ENCODE measurements around the gene MRPS7.

GRCh38 chr17:75267411-75268232 is 5.9 kb downstream of the MRPS7 start:
- TF ChIP-seq CTCF (IDR thresholded peaks at IDR 0.05) (no peak), EP300 (IDR thresholded peaks at IDR 0.05) (no peak), POLR2A (IDR thresholded peaks at IDR 0.05) (no peak)

All from stomach (tissue), 4 donors.